Measurements from ENCODE around the gene XNDC1N. TPM values are rescaled to one million over a fixed set of nuclear protein-coding genes. Genes with fewer than 3 reads are reported as not detected.

XNDC1N gene
- total RNA-seq, 1 donor from 2014 or later: 21.5 TPM

GRCh38 chr11:71948314-71949027 lies 20.1 kb upstream of the XNDC1N start:
- Mint-ChIP-seq H3K9me3 (no peaks in the 10 kb centered on the region), H3K4me3 (no peak overlapping the region), H3K27ac (no peak overlapping the region), H3K36me3 (ENCODE audit: low read depth) (peaks cover 12% of the 10 kb centered on the region), H3K4me1 (ENCODE audit: low read depth) (peaks cover 21% of the 10 kb centered on the region), H3K27me3 (ENCODE audit: insufficient read depth) (no peaks in the 10 kb centered on the region)
- intact Hi-C loops (cut with micrococcal nuclease): no loop called here
- no peak for DNase-seq (ENCODE audit: low spot score)

- no peak for DNase-seq (ENCODE audit: low spot score)
- Mint-ChIP-seq H3K4me3 (no peak overlapping the region), H3K4me1 (ENCODE audit: low read depth) (peaks cover 28% of the 10 kb centered on the region), H3K27me3 (ENCODE audit: insufficient read depth) (no peaks in the 10 kb centered on the region), H3K9me3 (no peaks in the 10 kb centered on the region), H3K36me3 (ENCODE audit: low read depth) (peaks cover 15% of the 10 kb centered on the region), H3K27ac (peak overlapping the region; percentile 56)
- intact Hi-C loops (cut with micrococcal nuclease): no loop called here
These were observed 19.1 kb upstream of the XNDC1N start for GRCh38 chr11:71947498-71947897.

GRCh38 chr11:71946144-71946571 lies 17.8 kb upstream of the XNDC1N start:
- H3K4me3 Mint-ChIP-seq: no peak overlapping the region
- no peaks in the 10 kb centered on the region for H3K27me3 Mint-ChIP-seq (ENCODE audit: insufficient read depth)
- intact Hi-C loops (cut with micrococcal nuclease): no loop called here
- H3K4me1 Mint-ChIP-seq (ENCODE audit: low read depth): peaks cover 28% of the 10 kb centered on the region
- DNase-seq (ENCODE audit: low spot score): no peak
- no peaks in the 10 kb centered on the region for H3K9me3 Mint-ChIP-seq
- H3K27ac Mint-ChIP-seq: peak overlapping the region; percentile 76
- peaks cover 15% of the 10 kb centered on the region for H3K36me3 Mint-ChIP-seq (ENCODE audit: low read depth)

GRCh38 chr11:71940561-71941219 lies 12.3 kb upstream of the XNDC1N start:
- Mint-ChIP-seq H3K9me3 (no peaks in the 10 kb centered on the region), H3K36me3 (ENCODE audit: low read depth) (peaks cover 15% of the 10 kb centered on the region), H3K4me1 (ENCODE audit: low read depth) (peaks cover 24% of the 10 kb centered on the region), H3K27ac (no peak overlapping the region), H3K4me3 (no peak overlapping the region), H3K27me3 (ENCODE audit: insufficient read depth) (no peaks in the 10 kb centered on the region)
- intact Hi-C loops (cut with micrococcal nuclease): no loop called here
- DNase-seq (ENCODE audit: low spot score): no peak

- Mint-ChIP-seq H3K4me1 (ENCODE audit: low read depth) (peaks cover 27% of the 10 kb centered on the region), H3K36me3 (ENCODE audit: low read depth) (peaks cover 13% of the 10 kb centered on the region), H3K27me3 (ENCODE audit: insufficient read depth) (no peaks in the 10 kb centered on the region), H3K9me3 (no peaks in the 10 kb centered on the region), H3K27ac (no peak overlapping the region), H3K4me3 (no peak overlapping the region)
- no peak for DNase-seq (ENCODE audit: low spot score)
- intact Hi-C loops (cut with micrococcal nuclease): no loop called here
These were observed 9.4 kb upstream of the XNDC1N start for GRCh38 chr11:71937826-71938225.

- intact Hi-C loops (cut with micrococcal nuclease): no loop called here
- Mint-ChIP-seq H3K27ac (no peak overlapping the region), H3K36me3 (ENCODE audit: low read depth) (peaks cover 13% of the 10 kb centered on the region)
These were observed 8.4 kb upstream of the XNDC1N start for GRCh38 chr11:71936825-71937224.

GRCh38 chr11:71935338-71935925 lies 7.0 kb upstream of the XNDC1N start:
- peaks cover 47% of the 10 kb centered on the region for H3K4me1 Mint-ChIP-seq (ENCODE audit: low read depth)
- no peak for DNase-seq (ENCODE audit: low spot score)
- intact Hi-C loops (cut with micrococcal nuclease): no loop called here
- H3K36me3 Mint-ChIP-seq (ENCODE audit: low read depth): peaks cover 17% of the 10 kb centered on the region
- no peak overlapping the region for H3K27ac Mint-ChIP-seq
- H3K27me3 Mint-ChIP-seq (ENCODE audit: insufficient read depth): no peaks in the 10 kb centered on the region
- H3K4me3 Mint-ChIP-seq: no peak overlapping the region
- no peaks in the 10 kb centered on the region for H3K9me3 Mint-ChIP-seq

More at GRCh38 chr11:71936825-71937224, 8.4 kb upstream of the XNDC1N start:
- DNase-seq (ENCODE audit: low spot score): no peak
- H3K4me3 Mint-ChIP-seq: no peak overlapping the region
- H3K9me3 Mint-ChIP-seq: no peaks in the 10 kb centered on the region
- no peaks in the 10 kb centered on the region for H3K27me3 Mint-ChIP-seq (ENCODE audit: insufficient read depth)
- H3K4me1 Mint-ChIP-seq (ENCODE audit: low read depth): peaks cover 33% of the 10 kb centered on the region

GRCh38 chr11:71934213-71934612 lies 5.8 kb upstream of the XNDC1N start:
- Mint-ChIP-seq H3K36me3 (ENCODE audit: low read depth) (peaks cover 22% of the 10 kb centered on the region), H3K27ac (peak overlapping the region; percentile 51), H3K27me3 (ENCODE audit: insufficient read depth) (no peaks in the 10 kb centered on the region), H3K4me3 (peak overlapping the region; percentile 9), H3K9me3 (no peaks in the 10 kb centered on the region), H3K4me1 (ENCODE audit: low read depth) (peaks cover 55% of the 10 kb centered on the region)
- intact Hi-C loops (cut with micrococcal nuclease): no loop called here
- no peak for DNase-seq (ENCODE audit: low spot score)

- H3K4me3 Mint-ChIP-seq: no peak overlapping the region
- no peaks in the 10 kb centered on the region for H3K27me3 Mint-ChIP-seq (ENCODE audit: insufficient read depth)
- H3K4me1 Mint-ChIP-seq (ENCODE audit: low read depth): peaks cover 59% of the 10 kb centered on the region
- no peaks in the 10 kb centered on the region for H3K9me3 Mint-ChIP-seq
- no peak overlapping the region for H3K27ac Mint-ChIP-seq
- intact Hi-C loops (cut with micrococcal nuclease): no loop called here
- DNase-seq (ENCODE audit: low spot score): no peak
- peaks cover 21% of the 10 kb centered on the region for H3K36me3 Mint-ChIP-seq (ENCODE audit: low read depth)
These were observed 4.9 kb upstream of the XNDC1N start for GRCh38 chr11:71933141-71933933.

- peaks cover 17% of the 10 kb centered on the region for H3K36me3 Mint-ChIP-seq (ENCODE audit: low read depth)
- intact Hi-C loops (cut with micrococcal nuclease): no loop called here
- no peaks in the 10 kb centered on the region for H3K27me3 Mint-ChIP-seq (ENCODE audit: insufficient read depth)
- no peak for DNase-seq (ENCODE audit: low spot score)
- H3K9me3 Mint-ChIP-seq: no peaks in the 10 kb centered on the region
- H3K4me1 Mint-ChIP-seq (ENCODE audit: low read depth): peaks cover 59% of the 10 kb centered on the region
- H3K4me3 Mint-ChIP-seq: peak overlapping the region; percentile 98
- peak overlapping the region; percentile 69 for H3K27ac Mint-ChIP-seq
These were observed 2.8 kb upstream of the XNDC1N start for GRCh38 chr11:71931245-71931602.

- Mint-ChIP-seq H3K4me3 (peak overlapping the region; percentile 98), H3K36me3 (ENCODE audit: low read depth) (peaks cover 17% of the 10 kb centered on the region), H3K27ac (peak overlapping the region; percentile 95), H3K27me3 (ENCODE audit: insufficient read depth) (no peaks in the 10 kb centered on the region), H3K9me3 (no peaks in the 10 kb centered on the region), H3K4me1 (ENCODE audit: low read depth) (peaks cover 59% of the 10 kb centered on the region)
- intact Hi-C loops (cut with micrococcal nuclease): no loop called here
- DNase-seq (ENCODE audit: low spot score): no peak
These were observed 2.3 kb upstream of the XNDC1N start for GRCh38 chr11:71930556-71931244.

GRCh38 chr11:71929491-71929890 lies 1.1 kb upstream of the XNDC1N start:
- no peaks in the 10 kb centered on the region for H3K9me3 Mint-ChIP-seq
- H3K36me3 Mint-ChIP-seq (ENCODE audit: low read depth): peaks cover 20% of the 10 kb centered on the region
- peaks cover 57% of the 10 kb centered on the region for H3K4me1 Mint-ChIP-seq (ENCODE audit: low read depth)
- peak overlapping the region; percentile 98 for H3K4me3 Mint-ChIP-seq
- intact Hi-C loops (cut with micrococcal nuclease): loop anchor here (1.0 to 5.0 kb wide), 4 partner anchors 113 to 505 kb away; partner anchors contain the start of genes CLPB, LAMTOR1 and NADSYN1
- H3K27me3 Mint-ChIP-seq (ENCODE audit: insufficient read depth): no peaks in the 10 kb centered on the region
- no peak for DNase-seq (ENCODE audit: low spot score)
- H3K27ac Mint-ChIP-seq: peak overlapping the region; percentile 95

Data from activated T-helper 1 cell treated with anti-CD3 and anti-CD28 coated beads, Interleukin-12 subunit alpha, Interleukin-12 subunit beta, Interleukin-2, Interleukin-4 antibody, amounts not matched to agents 30 ng/mL and 10 ng/mL and 1 ng/mL, durations not matched to agents 14 hours and 24 hours and 36 hours (primary cell).